Stimulated activated CD4-positive, alpha-beta T cell treated with anti-CD3 and anti-CD28 coated beads, Interleukin-15, amount 100 ng/mL, for 48 hours (primary cell): ENCODE data around the gene PCYOX1L.

Experiments
- DNase-seq, 2 donors: peaks; one replicate each; pipeline ENCODE4 v3.0.0-alpha.2; 2020; ENCODE audit warnings: low read depth in 2 of 2

PCYOX1L gene

GRCh38 chr5:149367972-149368645 is 10.3 kb downstream of the PCYOX1L start:
- DNase-seq = no peak

GRCh38 chr5:149370878-149371277 is 13.0 kb downstream of the PCYOX1L start:
- DNase-seq = no peak

- peak in 1 of 2 donors; percentile 60 for DNase-seq
These were observed 13.6 kb downstream of the PCYOX1L start for GRCh38 chr5:149371296-149371962.

- no peak for DNase-seq
These were observed 14.4 kb downstream of the PCYOX1L start for GRCh38 chr5:149372076-149372795.

GRCh38 chr5:149372932-149373331 is 15.1 kb downstream of the PCYOX1L start:
- no peak for DNase-seq

GRCh38 chr5:149374303-149374702 is 16.5 kb downstream of the PCYOX1L start:
- DNase-seq = no peak

GRCh38 chr5:149374801-149375200 is 17.0 kb downstream of the PCYOX1L start:
- no peak for DNase-seq

- no peak for DNase-seq
These were observed 17.6 kb downstream of the PCYOX1L start for GRCh38 chr5:149375434-149375833.

GRCh38 chr5:149376104-149376503 is 18.3 kb downstream of the PCYOX1L start:
- DNase-seq = no peak

- no peak for DNase-seq
These were observed 19.0 kb downstream of the PCYOX1L start for GRCh38 chr5:149376711-149377447.

- no peak for DNase-seq
These were observed 20.5 kb downstream of the PCYOX1L start for GRCh38 chr5:149378241-149378820.

GRCh38 chr5:149379177-149379761 is 21.4 kb downstream of the PCYOX1L start, which contains the start of gene IL17B:
Gene IL17B, minus strand, starts transcription at chr5:149379292. Its CDS starts 67 bp downstream, at chr5:149379225.
- DNase-seq = no peak

- no peak for DNase-seq
These were observed 22.1 kb downstream of the PCYOX1L start for GRCh38 chr5:149379818-149380374.

- no peak for DNase-seq
These were observed 22.7 kb downstream of the PCYOX1L start for GRCh38 chr5:149380466-149381121.

- no peak for DNase-seq
These were observed 23.6 kb downstream of the PCYOX1L start for GRCh38 chr5:149381261-149381985.

- peak; percentile 54 to 67 for DNase-seq
These were observed 24.1 kb downstream of the PCYOX1L start for GRCh38 chr5:149381986-149382338.

- no peak for DNase-seq
These were observed 24.8 kb downstream of the PCYOX1L start for GRCh38 chr5:149382517-149383220.

- no peak for DNase-seq
These were observed 25.6 kb downstream of the PCYOX1L start for GRCh38 chr5:149383399-149383798.

- DNase-seq = no peak
These were observed 28.3 kb downstream of the PCYOX1L start for GRCh38 chr5:149386166-149386565.
